ENCODE data around the gene FAM3A.

FAM3A gene

DNA sequence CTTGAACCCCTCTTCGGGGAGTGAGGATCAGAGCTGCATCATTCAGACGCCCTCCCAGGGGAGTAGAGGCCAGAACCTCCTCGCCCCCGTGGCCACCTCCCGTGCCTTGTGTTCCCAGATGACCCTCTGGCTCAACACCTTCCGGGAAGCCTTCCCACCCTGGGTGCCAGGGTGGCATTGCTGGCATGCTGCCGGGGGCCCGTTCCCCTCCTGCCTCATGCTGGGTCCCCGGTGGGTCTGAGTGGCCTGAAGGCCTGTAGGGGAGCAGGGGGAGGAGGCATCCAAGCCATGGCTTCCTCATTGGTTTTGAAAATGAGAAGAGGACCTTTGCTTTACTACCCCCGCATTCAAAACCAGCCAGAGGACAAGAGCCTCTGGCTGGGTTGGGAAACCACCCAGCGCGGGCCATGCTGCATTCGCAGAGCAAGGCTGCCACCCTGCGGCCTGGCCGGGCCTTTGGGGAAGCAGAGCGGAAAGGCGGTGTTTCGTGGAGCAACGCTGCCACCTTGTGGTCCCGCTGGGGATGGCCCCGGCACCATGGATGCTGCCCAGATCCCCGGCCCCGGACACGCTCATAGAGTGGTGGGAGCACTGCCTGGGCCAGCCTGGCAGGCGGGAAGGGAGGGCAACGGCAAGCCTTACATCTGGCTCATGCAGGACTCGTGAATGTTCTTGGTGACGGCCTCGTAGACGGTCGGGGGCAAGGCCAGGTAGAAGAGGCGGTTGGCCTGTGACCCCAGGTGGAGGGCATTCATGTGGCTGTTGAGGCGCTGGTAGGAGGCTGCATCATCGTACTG lies 18.7 kb upstream of the FAM3A start:
- DNase-seq (ENCODE audit: low read depth, low spot score), result peak; percentile 90

DNA sequence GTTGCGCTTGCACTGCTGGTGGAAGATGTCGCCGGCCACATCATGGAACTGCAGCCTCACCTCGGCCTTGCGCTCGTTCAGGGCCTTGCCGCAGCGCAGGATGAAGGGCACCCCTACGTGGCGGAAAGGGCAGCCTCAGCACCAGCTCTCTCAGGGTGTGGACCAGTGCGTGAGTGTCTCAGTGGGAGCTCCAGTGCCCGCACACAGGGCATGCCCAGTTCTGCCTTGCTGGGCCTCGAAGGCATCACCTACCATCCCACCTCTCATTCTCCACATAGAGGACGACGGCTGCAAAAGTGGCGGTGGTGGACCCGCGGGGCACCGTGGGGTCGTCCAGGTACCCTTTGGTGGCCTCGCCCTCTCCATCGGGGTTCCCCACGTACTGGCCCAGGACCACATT lies 16.7 kb upstream of the FAM3A start:
- DNase-seq (ENCODE audit: low read depth, low spot score), result no peak

- DNase-seq (ENCODE audit: low read depth, low spot score), result peak; percentile 88
These were observed 15.6 kb upstream of the FAM3A start for GRCh38 chrX:154531626-154532025.

- DNase-seq (ENCODE audit: low read depth, low spot score), result no peak
These were observed 14.3 kb upstream of the FAM3A start for GRCh38 chrX:154530286-154530685.

DNA sequence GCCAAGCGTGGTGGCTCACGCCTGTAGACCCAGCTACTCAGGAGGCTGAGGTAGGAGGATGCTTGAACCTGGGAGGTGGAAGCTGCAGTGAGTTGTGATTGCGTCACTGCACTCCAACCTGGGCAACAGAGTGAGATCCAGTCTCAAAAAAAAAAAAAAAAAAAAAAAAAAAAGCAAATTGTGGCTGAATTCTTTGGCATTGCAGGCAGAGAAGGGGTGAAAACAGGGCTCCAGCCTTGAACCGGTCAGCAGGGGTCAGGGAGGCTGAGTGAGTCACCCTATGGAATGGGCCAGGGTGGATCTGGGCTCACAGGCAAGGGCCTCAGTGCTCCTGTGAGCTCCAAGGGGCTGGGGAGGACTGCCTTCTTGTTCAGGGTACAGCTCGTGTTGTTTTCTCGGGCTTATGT lies 13.2 kb upstream of the FAM3A start:
- DNase-seq (ENCODE audit: low read depth, low spot score), result no peak

DNA sequence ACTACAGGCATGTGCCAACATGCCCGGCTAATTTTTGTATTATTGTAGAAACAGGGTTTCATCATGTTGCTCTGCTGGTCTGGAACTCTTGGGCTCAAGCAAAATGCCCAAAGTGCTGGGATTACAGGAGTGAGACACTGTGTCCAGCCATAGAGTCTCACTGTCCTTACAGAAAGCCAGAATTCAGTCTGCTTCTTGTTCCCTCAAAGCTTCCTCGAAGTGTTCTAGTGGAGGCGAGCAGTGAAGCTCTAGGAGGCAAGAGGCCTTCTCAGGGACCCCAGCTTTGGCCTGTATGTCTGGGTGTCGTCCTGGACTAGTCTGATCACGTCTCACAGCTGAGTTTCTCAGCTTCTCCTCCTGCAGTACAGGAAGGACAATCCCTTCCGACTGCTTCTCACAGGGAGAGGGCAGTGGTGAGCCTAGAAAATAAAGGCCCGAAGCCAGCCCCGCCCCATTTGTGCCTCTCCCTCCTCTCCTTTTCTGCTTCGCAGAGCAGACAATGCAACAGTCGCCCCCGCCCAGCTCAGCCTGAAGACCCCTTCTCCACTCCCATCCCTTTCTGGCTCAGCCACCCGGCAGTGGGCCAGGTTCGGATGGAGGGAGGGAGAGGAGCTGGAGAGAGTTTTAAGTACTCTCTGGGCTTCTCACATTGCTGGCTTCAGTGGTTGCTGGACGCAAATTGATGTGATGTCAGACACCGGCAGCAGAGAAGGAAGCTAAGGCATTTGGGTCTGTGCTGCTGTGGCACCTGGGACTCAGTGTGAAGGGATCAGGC lies 11.1 kb upstream of the FAM3A start:
- peak; percentile 84 for DNase-seq (ENCODE audit: low read depth, low spot score)

- DNase-seq (ENCODE audit: low read depth, low spot score), result no peak
These were observed 9.8 kb upstream of the FAM3A start for GRCh38 chrX:154525606-154526490.

GRCh38 chrX:154519389-154519788 lies 3.4 kb upstream of the FAM3A start:
- no peak for DNase-seq (ENCODE audit: low read depth, low spot score)

DNA sequence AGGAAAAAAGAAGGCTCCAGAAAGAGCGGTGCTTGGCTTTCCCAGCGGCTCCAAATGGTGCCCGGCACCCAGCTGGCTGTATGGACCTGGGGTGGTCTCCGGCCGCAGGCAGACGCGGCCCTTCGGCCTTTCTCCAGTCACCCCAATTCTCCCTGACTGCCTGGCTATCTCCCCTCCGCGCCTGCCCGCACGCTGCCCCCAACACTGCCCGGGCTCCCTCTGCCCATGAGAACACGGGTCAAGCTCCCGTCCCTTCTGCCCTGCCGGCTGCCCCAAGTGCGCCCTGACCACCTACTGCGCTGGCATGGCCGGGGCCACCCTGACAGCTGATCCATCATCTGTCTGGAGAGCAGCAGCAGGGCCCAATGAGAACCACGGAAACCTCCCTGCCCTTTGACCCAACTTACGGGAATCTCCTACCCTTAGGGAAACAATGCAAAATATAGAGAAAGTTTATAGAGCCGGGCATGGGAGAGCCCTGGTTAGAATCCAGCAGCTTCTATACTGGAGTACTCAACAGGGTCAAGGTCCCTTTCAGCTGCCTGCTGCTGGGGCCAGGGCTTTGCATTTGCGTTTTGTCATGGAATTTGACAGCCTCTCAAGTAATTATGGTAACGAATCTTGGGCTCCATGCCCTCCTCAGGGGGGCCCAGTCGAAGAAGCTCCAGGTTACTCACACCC lies 1.2 kb upstream of the FAM3A start:
- no peak for DNase-seq (ENCODE audit: low read depth, low spot score)

- DNase-seq (ENCODE audit: low read depth, low spot score), result peak; percentile 65
These were observed 646 bp upstream of the FAM3A start for GRCh38 chrX:154516656-154517100.

DNA sequence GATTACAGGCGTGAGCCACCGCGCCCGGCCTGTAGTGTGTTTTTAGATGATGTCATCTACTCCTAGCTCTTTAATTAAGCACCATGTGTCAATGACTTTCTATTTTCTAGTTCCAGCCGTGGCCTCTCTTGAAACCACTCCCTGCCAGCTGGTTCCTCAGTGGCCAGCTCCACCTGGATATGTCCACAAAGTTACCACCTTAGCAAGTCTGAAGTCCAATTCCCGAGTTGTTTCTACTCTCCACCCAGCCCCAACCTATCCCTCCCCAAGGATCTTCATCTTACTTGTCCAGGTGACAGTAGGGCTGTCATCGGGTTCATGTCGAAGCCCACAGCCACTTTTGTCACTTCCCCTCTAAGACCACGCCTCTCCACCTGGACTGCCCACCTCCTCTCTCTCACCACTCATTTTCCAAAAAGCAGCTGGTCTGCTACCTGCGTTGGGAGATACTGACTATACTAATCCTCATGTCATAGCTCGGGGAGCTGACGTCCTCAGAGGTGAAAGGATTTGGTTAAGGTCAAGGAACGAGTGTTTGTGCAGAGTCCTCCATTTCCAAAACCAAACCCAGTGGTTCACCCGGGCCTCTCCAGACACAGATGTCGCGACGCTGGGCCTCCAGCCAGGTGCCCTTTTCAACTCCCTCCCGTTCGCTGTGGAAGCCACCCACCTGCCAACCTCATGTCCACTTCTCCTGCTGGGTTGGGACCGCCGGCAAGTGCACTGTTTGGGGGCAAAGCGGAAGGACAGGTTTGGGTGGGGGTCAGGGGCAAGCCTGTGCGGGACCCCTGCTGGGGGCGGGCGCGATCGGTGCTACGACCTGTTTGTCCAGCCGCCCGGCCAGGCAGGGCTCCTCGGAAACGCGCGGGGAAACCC lies 704 bp downstream of the FAM3A start:
- peak; percentile 23 for DNase-seq (ENCODE audit: low read depth, low spot score)

- DNase-seq (ENCODE audit: low read depth, low spot score), result no peak
These were observed 2.3 kb downstream of the FAM3A start for GRCh38 chrX:154513716-154514115.

DNA sequence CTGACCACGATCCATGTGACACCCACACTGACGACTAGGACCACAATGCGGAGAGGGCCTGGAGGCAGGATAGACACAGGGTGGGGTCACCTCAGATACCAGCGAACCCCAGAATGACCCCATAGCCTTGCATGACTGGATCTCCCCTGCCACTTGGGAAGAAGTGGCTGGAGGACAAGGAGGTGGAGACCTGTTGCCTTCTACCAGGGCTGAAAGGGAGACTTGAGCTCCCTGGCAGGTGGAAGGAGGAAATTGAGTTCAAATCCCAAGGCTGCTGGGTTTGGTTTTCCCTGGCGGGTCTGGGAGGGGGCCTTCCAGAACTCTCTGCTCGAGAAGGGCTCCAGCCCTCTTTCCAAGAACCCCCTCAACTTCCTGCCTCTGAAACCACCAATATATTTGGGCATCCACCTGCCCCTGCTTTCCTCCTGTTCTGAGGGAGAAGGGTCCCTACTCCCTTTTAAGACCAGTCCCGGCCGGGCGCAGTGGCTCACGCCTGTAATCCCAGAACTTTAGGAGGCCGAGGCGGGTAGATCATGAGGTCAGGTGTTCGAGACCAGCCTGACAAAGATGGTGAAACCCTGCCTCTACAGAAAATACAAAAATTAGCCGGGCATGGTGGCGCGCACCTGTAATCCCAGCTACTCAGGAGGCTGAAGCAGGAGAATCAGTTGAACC lies 3.0 kb downstream of the FAM3A start:
- no peak for DNase-seq (ENCODE audit: low read depth, low spot score)

- no peak for DNase-seq (ENCODE audit: low read depth, low spot score)
These were observed 4.3 kb downstream of the FAM3A start for GRCh38 chrX:154511761-154512160.

DNA sequence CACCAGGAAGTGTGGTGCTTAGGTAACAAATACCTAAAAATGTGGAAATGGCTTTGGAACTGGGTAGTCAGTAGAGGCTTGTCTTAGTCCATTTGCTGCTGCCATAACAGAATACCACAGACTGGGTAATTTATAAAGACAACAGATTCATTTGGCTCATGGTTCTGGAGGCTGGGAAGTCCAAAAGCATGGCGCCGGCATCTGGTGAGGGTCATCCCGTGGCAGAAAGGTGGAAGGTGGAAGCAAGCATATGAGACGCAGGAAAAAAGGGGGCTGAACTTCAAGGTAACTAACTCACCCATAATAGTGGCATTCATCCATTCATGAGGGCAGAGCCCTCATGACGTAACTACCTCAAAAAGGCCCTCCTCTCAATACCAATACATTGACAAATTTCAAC lies 6.6 kb downstream of the FAM3A start:
- no peak for DNase-seq (ENCODE audit: low read depth, low spot score)

GRCh38 chrX:154508384-154508745 lies 7.7 kb downstream of the FAM3A start:
- no peak for DNase-seq (ENCODE audit: low read depth, low spot score)

DNA sequence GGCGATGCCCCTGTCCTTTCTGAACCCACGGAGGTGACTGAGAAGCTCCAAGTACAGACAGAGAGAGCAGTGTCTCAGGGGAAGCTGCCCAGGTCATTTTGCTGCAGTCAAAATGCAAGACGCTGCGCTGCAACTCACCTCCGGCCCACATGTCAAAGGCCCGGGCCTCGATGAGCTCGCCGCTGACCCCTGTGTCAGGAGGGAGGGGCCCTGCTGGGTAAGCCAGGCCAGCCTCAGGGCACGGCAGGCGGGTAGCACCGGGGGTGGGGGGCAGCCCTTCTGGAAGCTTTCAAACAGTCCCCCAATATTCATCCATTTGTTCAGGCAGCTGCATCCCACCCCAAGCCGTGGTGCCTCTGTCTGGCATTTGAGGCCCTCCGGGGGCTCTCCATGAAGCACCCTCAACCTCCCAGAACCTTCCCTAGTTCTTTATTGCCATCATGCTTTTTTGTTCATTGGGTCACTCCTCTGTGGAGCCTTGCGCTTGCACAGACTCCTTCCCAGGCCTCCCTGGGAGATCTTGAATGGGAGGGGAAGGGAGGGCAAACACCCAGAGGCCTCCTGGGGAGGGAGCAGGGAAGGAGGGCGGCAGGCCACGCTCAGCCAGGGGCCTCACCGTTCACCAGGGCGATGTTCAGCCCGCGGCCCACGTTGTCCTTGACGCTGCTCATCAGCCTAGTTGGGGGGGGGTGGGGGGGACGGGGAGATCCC lies 8.2 kb downstream of the FAM3A start:
- no peak for DNase-seq (ENCODE audit: low read depth, low spot score)

- no peak for DNase-seq (ENCODE audit: low read depth, low spot score)
These were observed 9.3 kb downstream of the FAM3A start for GRCh38 chrX:154506483-154507332.

All from astrocyte of the hippocampus (primary cell).